ENCODE measurements around the gene PERP. TPM values are rescaled to one million over a fixed set of nuclear protein-coding genes. Genes with fewer than 3 reads are reported as not detected.

PERP gene
- total and polyA plus RNA-seq, 2 of the 8 experiments (the other 6 are each of a cell fraction or from before 2014, with no cell fraction given): 21.0 to 26.7 TPM

DNA sequence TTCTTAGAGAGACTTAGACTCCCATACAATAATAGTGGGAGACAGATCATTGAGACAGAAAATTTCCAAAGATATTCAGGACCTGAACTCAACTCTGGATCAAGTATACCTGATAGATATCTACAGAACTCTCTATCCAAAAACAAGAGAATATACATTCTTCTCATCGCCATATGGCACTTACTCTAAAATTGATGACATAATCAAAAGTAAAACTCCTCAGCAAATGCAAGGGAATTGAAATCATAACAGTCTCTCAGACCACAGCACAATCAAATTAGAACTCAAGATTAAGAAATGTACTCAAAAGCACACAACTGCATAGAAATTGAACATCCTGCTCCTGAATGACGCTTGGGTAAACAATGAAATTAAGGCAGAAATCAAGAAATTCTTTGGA, 28.7 kb downstream of the PERP start:
- Histone ChIP-seq H3K4me2 (ENCODE audit: insufficient read depth in 1 of 2, low read depth in 2 of 2, low read length in 2 of 2) (no peak overlapping the region), H3K79me2 (ENCODE audit: control insufficient read depth in 1 of 2, insufficient read depth in 2 of 2, low read length in 2 of 2) (no peaks in the 10 kb centered on the region), H4K91ac (replicated peaks; ENCODE audit: insufficient read length, low read length) (no peak overlapping the region), H3K9ac (replicated peaks in 1 of 4; ENCODE audit: extremely low read depth in 1 of 4, low read depth in 3 of 4, low read length in 3 of 4) (no peak overlapping the region), H2BK5ac (ENCODE audit: low read depth, low read length) (no peak overlapping the region), H2BK120ac (replicated peaks; ENCODE audit: low read depth, low read length) (no peak overlapping the region), H2BK20ac (ENCODE audit: low read length) (no peak overlapping the region), H3K56ac (replicated peaks; ENCODE audit: insufficient read length, low read depth, low read length) (no peak overlapping the region), H3K9me3 (ENCODE audit: insufficient read depth in 2 of 2, low read depth in 1 of 2, low read length in 1 of 2) (peaks cover 4 to 9% of the 10 kb centered on the region in 2 experiments; a peak in 3 of 4 replicates), H3K23ac (ENCODE audit: insufficient read length) (no peak overlapping the region), H2BK15ac (ENCODE audit: low read length) (no peak overlapping the region), H2AK5ac (ENCODE audit: low read depth, low read length) (no peak overlapping the region), H4K8ac (ENCODE audit: extremely low read depth, insufficient read depth, low read length) (no peak overlapping the region), H2BK12ac (ENCODE audit: low read depth, low read length) (no peak overlapping the region), H2AFZ (ENCODE audit: low read length) (no peak overlapping the region), H3K4me1 (replicated peaks in 1 of 4; ENCODE audit: control insufficient read depth in 3 of 4, insufficient read depth in 4 of 4, low read length in 3 of 4) (no peaks in the 10 kb centered on the region), H4K5ac (ENCODE audit: insufficient read length, low read depth, low read length) (no peak overlapping the region), H3K4me3 (ENCODE audit: extremely low read depth in 1 of 4, insufficient read depth in 2 of 4, low read depth in 3 of 4, low read length in 4 of 4) (no peak overlapping the region), H3K79me1 (ENCODE audit: low read depth, low read length) (no peaks in the 10 kb centered on the region), H3K14ac (ENCODE audit: insufficient read length) (no peak overlapping the region), H3K27me3 (replicated peaks in 1 of 4; ENCODE audit: control insufficient read depth in 3 of 4, extremely low read depth in 1 of 4, insufficient read depth in 3 of 4, low read length in 3 of 4) (no peaks in the 10 kb centered on the region), H3K27ac (ENCODE audit: low read depth, low read length) (no peak overlapping the region), H3K36me3 (ENCODE audit: control insufficient read depth in 2 of 4, insufficient read depth in 4 of 4, low read length in 3 of 4) (no peaks in the 10 kb centered on the region; a peak in 1 of 8 replicates), H3K23me2 (ENCODE audit: low read depth, low read length) (0 out of 2 replicates have a peak, but pooled peaks cover 1% of the 10 kb centered on the region), H3K18ac (ENCODE audit: extremely low read depth, low read length) (no peak overlapping the region), H3K4ac (replicated peaks; ENCODE audit: insufficient read length, low read depth, low read length) (no peak overlapping the region), H4K20me1 (replicated peaks in 1 of 2; ENCODE audit: control insufficient read depth in 1 of 2, insufficient read depth in 2 of 2, low read length in 2 of 2) (no peaks in the 10 kb centered on the region)
- ChIA-PET POLR2A (ENCODE audit: partially characterized antibody) (no interaction called here), CTCF (ENCODE audit: partially characterized antibody) (interaction anchor here (1.0 to 1.4 kb wide), 3 partner anchors 37 to 71 kb away, joined by 3 to 4 read pairs (median 4); no protein-coding TSS in a partner anchor)
- no peak for DNase-seq (ENCODE audit: low read depth in 1 of 2, low spot score in 2 of 2)
- FAIRE-seq: no peak
- 96% methylated on average over 2 of the region's 2 CpGs; no CpG with 5 or more reads in 1 of the 2 experiments for WGBS, 2 experiments (ENCODE audit: extremely low coverage in 1 of 2, insufficient coverage in 1 of 2, insufficient read length in 1 of 2, insufficient replicate concordance in 2 of 2, low coverage in 1 of 2, low lambda C conversion rate in 2 of 2, missing lambda C conversion rate in 1 of 2)
- TF ChIP-seq MAX (IDR thresholded peaks at IDR 0.05) (no peak), TCF12 (IDR thresholded peaks at IDR 0.05; ENCODE audit: low read depth, low read length) (no peak), MAFK (IDR thresholded peaks at IDR 0.05; ENCODE audit: low read depth, low read length) (no peak), POLR2A (IDR thresholded peaks at IDR 0.05; ENCODE audit: control extremely low read depth in 1 of 2, low read depth in 2 of 2, low read length in 2 of 2) (no peak), BACH1 (IDR thresholded peaks at IDR 0.05; ENCODE audit: low read length) (no peak), SAP30 (IDR thresholded peaks at IDR 0.05; ENCODE audit: insufficient read depth, insufficient replicate concordance, low read length) (no peak), HDAC2 (IDR thresholded peaks at IDR 0.05; ENCODE audit: borderline replicate concordance in 1 of 2, low read depth in 2 of 2, low read length in 2 of 2) (no peak), JUND (IDR thresholded peaks at IDR 0.05; ENCODE audit: low read length) (no peak), GTF2F1 (IDR thresholded peaks at IDR 0.05; ENCODE audit: borderline replicate concordance, low read depth, low read length) (no peak), POLR2AphosphoS5 (IDR thresholded peaks at IDR 0.05; ENCODE audit: low read depth, low read length) (no peak), KDM1A (IDR thresholded peaks at IDR 0.05; ENCODE audit: borderline replicate concordance, low read length) (no peak)
- TF ChIP-seq, protein P1, sequence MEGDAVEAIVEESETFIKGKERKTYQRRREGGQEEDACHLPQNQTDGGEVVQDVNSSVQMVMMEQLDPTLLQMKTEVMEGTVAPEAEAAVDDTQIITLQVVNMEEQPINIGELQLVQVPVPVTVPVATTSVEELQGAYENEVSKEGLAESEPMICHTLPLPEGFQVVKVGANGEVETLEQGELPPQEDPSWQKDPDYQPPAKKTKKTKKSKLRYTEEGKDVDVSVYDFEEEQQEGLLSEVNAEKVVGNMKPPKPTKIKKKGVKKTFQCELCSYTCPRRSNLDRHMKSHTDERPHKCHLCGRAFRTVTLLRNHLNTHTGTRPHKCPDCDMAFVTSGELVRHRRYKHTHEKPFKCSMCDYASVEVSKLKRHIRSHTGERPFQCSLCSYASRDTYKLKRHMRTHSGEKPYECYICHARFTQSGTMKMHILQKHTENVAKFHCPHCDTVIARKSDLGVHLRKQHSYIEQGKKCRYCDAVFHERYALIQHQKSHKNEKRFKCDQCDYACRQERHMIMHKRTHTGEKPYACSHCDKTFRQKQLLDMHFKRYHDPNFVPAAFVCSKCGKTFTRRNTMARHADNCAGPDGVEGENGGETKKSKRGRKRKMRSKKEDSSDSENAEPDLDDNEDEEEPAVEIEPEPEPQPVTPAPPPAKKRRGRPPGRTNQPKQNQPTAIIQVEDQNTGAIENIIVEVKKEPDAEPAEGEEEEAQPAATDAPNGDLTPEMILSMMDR (IDR thresholded peaks at IDR 0.05; ENCODE audit: control extremely low read depth in 1 of 3, insufficient read depth in 1 of 3, low read depth in 1 of 3, low read length in 3 of 3): no peak
